Smooth muscle cell (in vitro differentiated cells): ENCODE data around the gene SPNS3. TPM values are rescaled to one million over a fixed set of nuclear protein-coding genes. Genes with fewer than 3 reads are reported as not detected.
A peak's percentile ranks its signal among the peaks of the same experiment; 100 is the strongest.

ENCODE experiments used
- DNase-seq: peaks from one replicate; lab custom pipeline; 2025; ENCODE audit not compliant: unreplicated experiment; lab: John Stamatoyannopoulos, UW
- H2AFZ ChIP-seq: fragments of 200-600 bp; sonication (generic); 2 replicates; pipeline ENCODE4 v1.6.0; 2016; ENCODE audit warnings: antibody characterized with exemption, low read depth, mild to moderate bottlenecking
- H3F3A ChIP-seq: fragments of 200-600 bp; sonication (generic); 2 replicates; pipeline ENCODE4 v1.6.0; 2017; ENCODE audit warnings: antibody characterized with exemption, low read depth
- H3K27ac ChIP-seq: fragments of 200-600 bp; sonication (generic); 2 replicates; pipeline ENCODE4 v1.5.1; 2016; ENCODE audit warnings: low read depth, mild to moderate bottlenecking
- H3K27me3 ChIP-seq: fragments of 200-600 bp; sonication (generic); 2 replicates; pipeline ENCODE4 v1.6.1; 2016; ENCODE audit warnings: low read depth, mild to moderate bottlenecking
- H3K36me3 ChIP-seq: fragments of 200-600 bp; sonication (generic); 2 replicates; pipeline ENCODE4 v1.5.1; 2016; ENCODE audit warnings: low read depth
- H3K4me1 ChIP-seq: fragments of 200-600 bp; sonication (generic); 2 replicates; pipeline ENCODE4 v1.5.1; 2016; ENCODE audit warnings: low read depth
- H3K4me2 ChIP-seq: fragments of 200-600 bp; sonication (generic); 2 replicates; pipeline ENCODE4 v1.6.0; 2016; ENCODE audit warnings: mild to moderate bottlenecking
- H3K4me3 ChIP-seq: fragments of 200-600 bp; sonication (generic); 2 replicates; pipeline ENCODE4 v1.5.1; 2016; ENCODE audit warnings: mild to moderate bottlenecking
- H3K79me2 ChIP-seq: fragments of 200-600 bp; sonication (generic); 2 replicates; pipeline ENCODE4 v1.6.0; 2016; ENCODE audit warnings: low read depth, mild to moderate bottlenecking
- H3K9ac ChIP-seq: fragments of 200-600 bp; sonication (generic); 2 replicates; pipeline ENCODE4 v1.6.0; 2016; ENCODE audit warnings: low read depth
- H3K9me3 ChIP-seq: fragments of 200-600 bp; sonication (generic); replicated peaks from 2 replicates; pipeline ENCODE4 v1.5.1; 2016; ENCODE audit warnings: low read depth
- H4K20me1 ChIP-seq: fragments of 200-600 bp; sonication (generic); 2 replicates; pipeline ENCODE4 v1.6.0; 2016; ENCODE audit warnings: low read depth
- WGBS: methylation state at CpG from one replicate; pipeline ENCODE4 v1.1.7; 2016; ENCODE audit warnings: low lambda C conversion rate; 5-methylcytosine and 5-hydroxymethylcytosine counted together
- polyA plus RNA-seq: library from polyadenylated mRNA; unstranded; fragments of >200 nt; fragmentation: Nextera tagmentation; extraction: Ambion mirVana; gene quantifications from 2 replicates; pipeline ENCODE4 v1.2.1, GENCODE V29; 2016
- total RNA-seq: library from RNA; depleted of rRNA; stranded (reverse); fragments of >200 nt; gene quantifications from 2 replicates; pipeline ENCODE4 v1.2.3, GENCODE V29; 2014
- TF ChIP-seq, protein P1 (sequence below): fragments of 200-600 bp; sonication (generic); IDR thresholded peaks from 2 replicates; pipeline ENCODE4 v1.5.1; 2017; ENCODE audit warnings: borderline replicate concordance, mild to moderate bottlenecking, antibody characterized with exemption; ENCODE audit not compliant: insufficient read depth, poor library complexity, severe bottlenecking

The SPNS3 gene
- total and polyA plus RNA-seq, 2 experiments from 2014 or later: not detected

DNA sequence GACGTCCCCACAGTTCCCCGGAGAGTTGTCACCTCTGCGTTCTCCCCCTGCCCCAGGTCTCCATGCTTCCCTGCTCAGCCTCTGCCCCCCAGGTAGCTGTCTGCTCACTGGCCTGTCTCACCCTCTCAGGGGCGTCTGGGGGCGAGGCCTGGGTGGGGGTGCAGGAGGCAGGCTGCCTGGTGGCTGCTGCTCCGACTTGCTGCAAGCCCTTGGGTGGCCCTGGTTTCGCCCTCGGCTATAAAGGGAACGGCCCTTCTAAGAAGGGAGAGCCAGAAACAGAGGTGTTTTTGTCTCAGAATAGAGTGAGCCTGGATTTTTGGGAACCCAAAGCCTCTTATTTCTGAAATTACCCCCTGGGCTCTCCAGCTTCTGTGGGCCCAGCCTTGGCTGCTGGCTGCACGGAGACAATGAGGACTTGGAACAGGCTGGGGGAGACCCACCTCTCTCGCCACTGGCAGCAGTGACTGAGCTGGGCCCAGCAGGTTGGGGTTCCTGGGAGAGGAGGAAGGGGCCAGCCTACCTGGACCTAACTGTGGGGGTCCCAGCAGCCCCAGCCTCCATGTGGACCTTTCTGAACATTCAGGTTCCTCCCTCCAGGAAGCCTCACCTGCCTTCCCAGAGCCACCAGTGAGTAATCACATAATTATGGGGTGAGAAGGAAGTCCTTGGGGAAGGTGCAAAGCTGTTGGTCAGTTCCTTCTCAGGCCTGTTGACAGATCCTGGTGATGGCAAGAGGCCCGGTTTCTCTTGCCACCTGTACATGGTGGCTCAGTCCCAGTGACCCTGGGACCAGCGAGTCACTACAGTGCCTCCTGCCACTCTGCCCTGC lies 49.5 kb downstream of the SPNS3 start:
- Histone ChIP-seq H3K9ac (peak overlapping the region; percentile 6), H4K20me1 (no peaks in the 10 kb centered on the region), H3K4me1 (peaks cover 3% of the 10 kb centered on the region), H2AFZ (no peak overlapping the region), H3K27ac (peak overlapping the region; percentile 72), H3K79me2 (no peaks in the 10 kb centered on the region), H3K9me3 (no peaks in the 10 kb centered on the region), H3K27me3 (no peaks in the 10 kb centered on the region), H3K4me2 (no peak overlapping the region), H3K4me3 (no peak overlapping the region), H3F3A (no peaks in the 10 kb centered on the region), H3K36me3 (no peaks in the 10 kb centered on the region)
- WGBS: 71% methylated on average over 13 of the region's 13 CpGs
- TF ChIP-seq, protein P1, sequence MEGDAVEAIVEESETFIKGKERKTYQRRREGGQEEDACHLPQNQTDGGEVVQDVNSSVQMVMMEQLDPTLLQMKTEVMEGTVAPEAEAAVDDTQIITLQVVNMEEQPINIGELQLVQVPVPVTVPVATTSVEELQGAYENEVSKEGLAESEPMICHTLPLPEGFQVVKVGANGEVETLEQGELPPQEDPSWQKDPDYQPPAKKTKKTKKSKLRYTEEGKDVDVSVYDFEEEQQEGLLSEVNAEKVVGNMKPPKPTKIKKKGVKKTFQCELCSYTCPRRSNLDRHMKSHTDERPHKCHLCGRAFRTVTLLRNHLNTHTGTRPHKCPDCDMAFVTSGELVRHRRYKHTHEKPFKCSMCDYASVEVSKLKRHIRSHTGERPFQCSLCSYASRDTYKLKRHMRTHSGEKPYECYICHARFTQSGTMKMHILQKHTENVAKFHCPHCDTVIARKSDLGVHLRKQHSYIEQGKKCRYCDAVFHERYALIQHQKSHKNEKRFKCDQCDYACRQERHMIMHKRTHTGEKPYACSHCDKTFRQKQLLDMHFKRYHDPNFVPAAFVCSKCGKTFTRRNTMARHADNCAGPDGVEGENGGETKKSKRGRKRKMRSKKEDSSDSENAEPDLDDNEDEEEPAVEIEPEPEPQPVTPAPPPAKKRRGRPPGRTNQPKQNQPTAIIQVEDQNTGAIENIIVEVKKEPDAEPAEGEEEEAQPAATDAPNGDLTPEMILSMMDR: no peak
- no peak for DNase-seq

DNA sequence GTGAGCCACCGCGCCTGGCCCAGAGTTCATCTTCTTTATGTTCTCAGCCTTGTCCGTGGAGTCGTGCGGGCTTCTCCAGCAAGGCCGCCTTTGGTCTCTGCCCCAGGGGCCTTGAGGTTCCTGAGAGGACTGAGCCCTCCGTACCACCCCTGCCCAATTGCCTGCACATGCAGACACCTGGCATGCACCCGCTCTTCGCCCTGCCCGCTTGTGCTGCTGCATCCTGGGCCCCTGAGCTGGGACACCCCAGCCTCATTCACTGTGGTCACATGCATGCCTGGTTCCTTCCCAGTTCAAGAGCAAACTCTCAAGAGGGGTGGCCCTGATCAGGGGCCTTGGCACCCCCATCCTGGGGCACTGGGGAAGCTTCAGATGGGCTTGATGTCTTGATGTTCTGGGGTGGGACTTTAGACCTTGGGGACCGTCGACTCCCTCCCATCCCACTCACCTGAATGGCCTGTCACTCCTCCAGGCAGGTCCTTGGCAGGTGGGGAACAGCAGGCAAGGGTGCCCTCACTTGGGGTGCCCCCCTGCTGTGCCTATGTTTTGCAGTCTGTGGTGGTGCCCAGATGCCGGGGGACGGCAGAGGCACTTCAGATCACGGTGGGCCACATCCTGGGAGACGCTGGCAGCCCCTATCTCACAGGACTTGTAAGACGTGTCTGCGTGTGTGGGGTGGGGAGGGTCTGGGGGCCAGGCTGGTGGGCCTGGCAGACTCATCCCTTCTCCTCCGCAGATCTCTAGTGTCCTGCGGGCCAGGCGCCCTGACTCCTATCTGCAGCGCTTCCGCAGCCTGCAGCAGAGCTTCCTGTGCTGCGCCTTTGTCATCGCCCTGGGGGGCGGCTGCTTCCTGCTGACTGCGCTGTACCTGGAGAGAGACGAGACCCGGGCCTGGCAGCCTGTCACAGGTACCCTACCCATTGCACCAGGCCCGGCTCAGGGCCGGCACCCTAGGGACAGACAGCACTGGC lies 52.2 kb downstream of the SPNS3 start:
- no peak for DNase-seq
- no peak overlapping the region for H3K9ac ChIP-seq

GRCh38 chr17:4487296-4487695 lies 53.6 kb downstream of the SPNS3 start:
- H3K27ac ChIP-seq: no peak overlapping the region
- peaks cover 3% of the 10 kb centered on the region for H3K4me1 ChIP-seq
- H3F3A ChIP-seq: no peaks in the 10 kb centered on the region
- no peak overlapping the region for H3K4me3 ChIP-seq
- H4K20me1 ChIP-seq: no peaks in the 10 kb centered on the region
- H3K9me3 ChIP-seq: no peaks in the 10 kb centered on the region
- H3K27me3 ChIP-seq: no peaks in the 10 kb centered on the region
- no peak overlapping the region for H3K9ac ChIP-seq
- H3K36me3 ChIP-seq: no peaks in the 10 kb centered on the region
- no peak overlapping the region for H2AFZ ChIP-seq
- no peak for DNase-seq
- H3K4me2 ChIP-seq: no peak overlapping the region
- no peaks in the 10 kb centered on the region for H3K79me2 ChIP-seq
- TF ChIP-seq, protein P1: no peak
- WGBS: 90% methylated on average over 8 of the region's 8 CpGs

More for the DNA sequence above, 52.2 kb downstream of the SPNS3 start:
- Histone ChIP-seq H3K9me3 (no peaks in the 10 kb centered on the region), H3K4me3 (no peak overlapping the region), H3K4me2 (no peak overlapping the region), H2AFZ (no peak overlapping the region), H3K79me2 (no peaks in the 10 kb centered on the region), H3F3A (no peaks in the 10 kb centered on the region), H3K27ac (no peak overlapping the region), H3K36me3 (no peaks in the 10 kb centered on the region), H4K20me1 (no peaks in the 10 kb centered on the region), H3K4me1 (peaks cover 3% of the 10 kb centered on the region), H3K27me3 (no peaks in the 10 kb centered on the region)
- TF ChIP-seq, protein P1: no peak
- 91% methylated on average over 27 of the region's 31 CpGs for WGBS
